AG04450 (cell line): ENCODE measurements around the gene MAP3K5. TPM values are rescaled to one million over a fixed set of nuclear protein-coding genes. Genes with fewer than 3 reads are reported as not detected.

ENCODE experiments used
- CTCF ChIA-PET: fragments of 300-600, 350-600 bp; formaldehyde crosslinking; extraction: SDS; loops from one replicate; lab custom pipeline; 2022; ENCODE audit warnings: antibody characterized with exemption, inconsistent platforms; lab: Charles Lee
- POLR2A ChIA-PET: fragments of 350-600 bp; formaldehyde crosslinking; extraction: SDS; loops from one replicate; lab custom pipeline; 2021; ENCODE audit warnings: antibody characterized with exemption, inconsistent platforms; lab: Yijun Ruan, JAX
- DNase-seq: peaks from one replicate; pipeline ENCODE4 v3.0.0-alpha.2; 2011; ENCODE audit warnings: low read depth, low spot score
- H3K27ac ChIP-seq: one replicate; pipeline ENCODE4 v1.5.1; 2012; ENCODE audit warnings: low read depth, low read length, control low read depth
- H3K27me3 ChIP-seq: one replicate; pipeline ENCODE4 v1.6.0; 2012; ENCODE audit warnings: low read length; ENCODE audit not compliant: control insufficient read depth, insufficient read depth
- H3K4me3 ChIP-seq: 2 replicates; pipeline ENCODE4 v1.5.1; 2011; ENCODE audit warnings: mild to moderate bottlenecking, low read depth, low read length, control low read depth
- H3K9me3 ChIP-seq: 2 replicates; pipeline ENCODE4 v1.5.1; 2012; ENCODE audit warnings: low read length; ENCODE audit not compliant: control insufficient read depth, insufficient read depth
- polyA plus RNA-seq: library from polyadenylated mRNA; depleted of rRNA; stranded (reverse); fragments of >200 nt; gene quantifications from 2 replicates; pipeline ENCODE4 v1.2.3, GENCODE V29; 2011
- TF ChIP-seq, protein P1 (sequence below): IDR thresholded peaks from 2 replicates; pipeline ENCODE4 v1.5.1; 2011; ENCODE audit warnings: low read depth, low read length, control low read depth, inconsistent platforms

Gene MAP3K5
- polyA plus RNA-seq, 1 experiment = 17.0 TPM

DNA sequence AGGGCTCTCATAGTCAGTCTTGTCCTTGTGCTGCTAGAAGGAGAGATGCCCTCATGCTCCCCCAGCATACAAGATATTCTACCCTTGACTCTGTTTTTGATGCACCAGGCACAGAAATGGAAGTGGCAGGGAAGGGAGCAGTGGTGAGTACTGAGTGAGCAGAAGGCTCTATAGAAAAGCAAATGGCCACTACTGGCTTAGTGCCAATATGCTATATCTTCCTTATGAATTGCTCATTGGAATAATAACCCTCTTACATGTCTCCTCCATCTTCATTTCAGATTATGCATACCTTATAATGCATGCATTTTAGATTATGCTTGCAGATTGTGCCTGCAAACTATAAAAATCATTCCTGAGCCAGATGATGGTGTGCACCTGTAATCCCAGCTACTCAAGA, 82.8 kb downstream of the MAP3K5 start:
- Histone ChIP-seq H3K9me3 (no peaks in the 10 kb centered on the region), H3K4me3 (no peak overlapping the region), H3K27ac (no peak overlapping the region), H3K27me3 (no peaks in the 10 kb centered on the region)
- ChIA-PET POLR2A (no interaction called here), CTCF (no interaction called here)
- TF ChIP-seq, protein P1, sequence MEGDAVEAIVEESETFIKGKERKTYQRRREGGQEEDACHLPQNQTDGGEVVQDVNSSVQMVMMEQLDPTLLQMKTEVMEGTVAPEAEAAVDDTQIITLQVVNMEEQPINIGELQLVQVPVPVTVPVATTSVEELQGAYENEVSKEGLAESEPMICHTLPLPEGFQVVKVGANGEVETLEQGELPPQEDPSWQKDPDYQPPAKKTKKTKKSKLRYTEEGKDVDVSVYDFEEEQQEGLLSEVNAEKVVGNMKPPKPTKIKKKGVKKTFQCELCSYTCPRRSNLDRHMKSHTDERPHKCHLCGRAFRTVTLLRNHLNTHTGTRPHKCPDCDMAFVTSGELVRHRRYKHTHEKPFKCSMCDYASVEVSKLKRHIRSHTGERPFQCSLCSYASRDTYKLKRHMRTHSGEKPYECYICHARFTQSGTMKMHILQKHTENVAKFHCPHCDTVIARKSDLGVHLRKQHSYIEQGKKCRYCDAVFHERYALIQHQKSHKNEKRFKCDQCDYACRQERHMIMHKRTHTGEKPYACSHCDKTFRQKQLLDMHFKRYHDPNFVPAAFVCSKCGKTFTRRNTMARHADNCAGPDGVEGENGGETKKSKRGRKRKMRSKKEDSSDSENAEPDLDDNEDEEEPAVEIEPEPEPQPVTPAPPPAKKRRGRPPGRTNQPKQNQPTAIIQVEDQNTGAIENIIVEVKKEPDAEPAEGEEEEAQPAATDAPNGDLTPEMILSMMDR = no peak
- DNase-seq = no peak

DNA sequence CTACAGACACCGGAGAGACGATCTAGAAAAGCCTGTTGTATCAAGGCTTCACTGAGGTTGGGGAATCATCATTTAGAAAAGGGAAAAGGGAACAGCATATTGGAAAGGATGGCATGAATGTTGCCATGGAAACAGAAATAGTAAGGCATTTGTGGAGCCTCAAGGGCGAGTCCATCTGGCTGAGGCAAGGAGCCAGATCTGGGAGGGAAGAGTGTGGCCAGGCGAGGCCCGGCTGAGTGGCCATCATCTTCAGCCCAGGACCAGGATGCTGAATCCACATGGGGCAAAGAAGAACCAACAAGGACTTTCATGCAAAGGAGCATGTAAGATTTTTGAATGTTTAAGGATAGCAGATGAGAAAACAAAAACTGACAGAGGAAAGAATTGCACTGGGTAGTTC, 85.8 kb downstream of the MAP3K5 start:
- H3K4me3 ChIP-seq = no peak overlapping the region
- no peak overlapping the region for H3K27ac ChIP-seq
- TF ChIP-seq, protein P1 = no peak
- CTCF ChIA-PET = no interaction called here
- H3K27me3 ChIP-seq = no peaks in the 10 kb centered on the region
- no peaks in the 10 kb centered on the region for H3K9me3 ChIP-seq
- no peak for DNase-seq
- POLR2A ChIA-PET = no interaction called here

DNA sequence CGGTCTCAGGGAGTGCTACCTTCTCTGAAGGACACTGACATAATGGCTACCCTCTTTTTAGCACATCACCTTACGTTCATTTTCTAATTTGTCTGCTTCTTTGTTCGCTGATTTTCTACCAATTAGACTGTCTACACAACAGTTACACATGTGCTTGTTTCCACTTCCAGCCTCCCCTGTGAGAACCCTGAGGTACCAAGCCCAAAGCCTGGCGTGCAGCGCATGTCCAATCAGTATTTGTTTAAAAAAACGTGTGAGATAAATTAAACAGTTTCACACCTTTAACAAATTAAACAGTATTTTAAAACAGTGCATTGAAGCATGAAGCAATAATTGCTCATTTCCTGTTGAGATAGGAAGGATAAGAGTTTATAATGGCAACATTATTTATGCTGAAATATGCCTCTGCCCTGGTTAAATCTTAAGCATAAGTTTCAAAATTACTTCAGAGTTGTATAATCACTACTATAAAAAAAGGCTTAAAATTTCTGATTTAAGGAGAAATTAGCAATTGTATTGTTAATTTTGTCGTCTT, 88.9 kb downstream of the MAP3K5 start:
- no peak overlapping the region for H3K4me3 ChIP-seq
- no peaks in the 10 kb centered on the region for H3K9me3 ChIP-seq
- no peak for DNase-seq
- POLR2A ChIA-PET = no interaction called here
- CTCF ChIA-PET = interaction anchor here (1.7 kb wide), 1 partner anchor 89 kb away, joined by 5 read pairs; the partner anchor contains the start of gene MAP3K5
- H3K27ac ChIP-seq = no peak overlapping the region
- TF ChIP-seq, protein P1 = no peak
- no peaks in the 10 kb centered on the region for H3K27me3 ChIP-seq

DNA sequence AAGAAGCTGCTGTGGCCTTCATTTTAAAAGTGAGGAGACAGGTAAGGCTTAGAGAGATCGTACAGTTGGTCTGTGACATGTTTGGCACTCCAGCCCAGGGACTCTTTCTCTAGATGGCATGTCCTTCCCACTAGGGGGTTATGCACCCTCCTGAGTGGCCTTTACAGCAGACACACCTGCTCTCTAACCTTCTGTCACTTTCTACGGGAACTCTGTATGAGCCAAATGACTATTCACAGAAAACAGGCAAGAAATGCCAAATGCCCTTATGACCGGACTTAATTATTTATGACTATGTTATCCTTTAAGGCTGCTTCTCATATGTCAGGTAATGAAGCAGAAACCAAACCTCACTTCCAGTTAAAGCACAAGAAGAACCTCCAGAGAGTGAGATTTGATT, 91.2 kb downstream of the MAP3K5 start:
- POLR2A ChIA-PET = no interaction called here
- H3K27ac ChIP-seq = no peak overlapping the region
- no peaks in the 10 kb centered on the region for H3K27me3 ChIP-seq
- H3K4me3 ChIP-seq = no peak overlapping the region
- TF ChIP-seq, protein P1 = no peak
- H3K9me3 ChIP-seq = no peaks in the 10 kb centered on the region
- CTCF ChIA-PET = no interaction called here
- no peak for DNase-seq

DNA sequence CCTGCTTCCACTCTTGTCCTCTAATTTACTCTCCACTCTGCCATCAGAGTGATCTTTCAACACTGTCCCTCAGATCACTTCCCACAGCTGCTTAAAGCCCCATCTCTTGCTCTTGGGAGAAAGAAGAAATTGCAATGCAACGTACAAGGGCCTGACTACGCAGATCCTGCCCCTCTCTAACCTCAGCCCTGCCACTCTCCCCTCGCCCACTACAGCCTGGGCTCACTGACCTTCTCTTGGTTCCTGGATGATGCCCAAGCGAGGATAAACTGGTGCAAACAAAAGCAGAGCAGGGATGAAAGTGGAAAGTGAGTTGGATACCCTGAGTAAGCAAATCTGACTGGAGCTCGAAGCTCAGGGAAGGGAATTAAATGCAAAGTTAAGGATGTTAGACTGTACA, 92.9 kb downstream of the MAP3K5 start:
- no peak for DNase-seq
- H3K4me3 ChIP-seq = no peak overlapping the region
- TF ChIP-seq, protein P1 = no peak
- POLR2A ChIA-PET = no interaction called here
- H3K27ac ChIP-seq = no peak overlapping the region
- no peaks in the 10 kb centered on the region for H3K27me3 ChIP-seq
- H3K9me3 ChIP-seq = no peaks in the 10 kb centered on the region
- CTCF ChIA-PET = no interaction called here
